H9 (cell line): ENCODE measurements around the gene LRRC23. TPM values are rescaled to one million over a fixed set of nuclear protein-coding genes. Genes with fewer than 3 reads are reported as not detected.
A peak's percentile ranks its signal among the peaks of the same experiment; 100 is the strongest.

Source experiments
- DNase-seq: peaks from one replicate; pipeline ENCODE4 v3.0.0-alpha.2; 2017
- H2AFZ ChIP-seq: one replicate; pipeline ENCODE4 v1.6.1; 2013; ENCODE audit warnings: mild to moderate bottlenecking, low read length, control low read depth, moderate library complexity
- H2AK5ac ChIP-seq: 2 replicates; pipeline ENCODE4 v1.6.1; 2013; ENCODE audit warnings: low read length, control low read depth, mixed read lengths; ENCODE audit not compliant: insufficient read length
- H2BK120ac ChIP-seq: one replicate; pipeline ENCODE4 v1.6.1; 2013; ENCODE audit warnings: low read depth, mild to moderate bottlenecking, low read length, control low read depth, inconsistent platforms; ENCODE audit not compliant: poor library complexity, severe bottlenecking
- H2BK12ac ChIP-seq: 2 replicates; pipeline ENCODE4 v1.6.1; 2013; ENCODE audit warnings: low read length, control low read depth, mixed read lengths, low read depth; ENCODE audit not compliant: insufficient read length
- H2BK15ac ChIP-seq: 2 replicates; pipeline ENCODE4 v1.6.1; 2013; ENCODE audit warnings: low read depth, low read length, control low read depth
- H2BK20ac ChIP-seq: one replicate; pipeline ENCODE4 v1.6.1; 2013; ENCODE audit warnings: low read depth, mild to moderate bottlenecking, low read length, control low read depth, inconsistent platforms; ENCODE audit not compliant: poor library complexity, severe bottlenecking
- H2BK5ac ChIP-seq: 2 replicates; pipeline ENCODE4 v1.6.1; 2013; ENCODE audit warnings: low read length, control low read depth, mixed read lengths; ENCODE audit not compliant: insufficient read length
- H3K14ac ChIP-seq: 2 replicates; pipeline ENCODE4 v1.6.1; 2013; ENCODE audit warnings: low read length, control low read depth; ENCODE audit not compliant: insufficient read depth
- H3K18ac ChIP-seq: 2 replicates; pipeline ENCODE4 v1.6.1; 2013; ENCODE audit warnings: low read depth, mild to moderate bottlenecking, mixed read lengths, low read length, control low read depth; ENCODE audit not compliant: insufficient read length
- H3K23ac ChIP-seq: 2 replicates; pipeline ENCODE4 v1.6.1; 2013; ENCODE audit warnings: low read length, control low read depth, mixed read lengths, low read depth; ENCODE audit not compliant: insufficient read length
- H3K23me2 ChIP-seq: 2 replicates; pipeline ENCODE4 v1.6.1; 2013; ENCODE audit warnings: low read depth, mild to moderate bottlenecking, mixed read lengths, low read length, control low read depth; ENCODE audit not compliant: insufficient read length, poor library complexity, severe bottlenecking
- H3K27ac ChIP-seq: 2 replicates; pipeline ENCODE4 v1.5.1; 2013; ENCODE audit warnings: low read length, control low read depth, mixed read lengths, low read depth; ENCODE audit not compliant: insufficient read length
- H3K27me3 ChIP-seq: 2 replicates; pipeline ENCODE4 v1.6.1; 2013; ENCODE audit warnings: low read length, control low read depth, inconsistent platforms; ENCODE audit not compliant: insufficient read depth
- H3K4ac ChIP-seq: 2 replicates; pipeline ENCODE4 v1.6.1; 2013; ENCODE audit warnings: low read depth, mild to moderate bottlenecking, control low read depth, inconsistent platforms, low read length, moderate library complexity
- H3K4me1 ChIP-seq: 2 replicates; pipeline ENCODE4 v1.6.1; 2013; ENCODE audit warnings: low read length, control low read depth, inconsistent platforms; ENCODE audit not compliant: insufficient read depth
- H3K4me2 ChIP-seq: 2 replicates; pipeline ENCODE4 v1.6.1; 2013; ENCODE audit warnings: low read length, control low read depth, mixed read lengths; ENCODE audit not compliant: insufficient read length, insufficient read depth
- H3K56ac ChIP-seq: 2 replicates; pipeline ENCODE4 v1.6.1; 2013; ENCODE audit warnings: low read depth, mild to moderate bottlenecking, mixed read lengths, low read length, control low read depth; ENCODE audit not compliant: insufficient read length
- H3K79me1 ChIP-seq: 2 replicates; pipeline ENCODE4 v1.6.1; 2013; ENCODE audit warnings: low read depth, mild to moderate bottlenecking, moderate library complexity, low read length, control low read depth, inconsistent platforms; ENCODE audit not compliant: insufficient read depth, poor library complexity, severe bottlenecking
- H3K79me2 ChIP-seq: 2 replicates; pipeline ENCODE4 v1.6.1; 2013; ENCODE audit warnings: low read length, control low read depth, inconsistent platforms; ENCODE audit not compliant: insufficient read depth
- H3K9ac ChIP-seq: 2 replicates; pipeline ENCODE4 v1.6.1; 2013; ENCODE audit warnings: low read length, control low read depth, mixed read lengths; ENCODE audit not compliant: insufficient read length; ENCODE audit errors: extremely low read depth
- H3K9me3 ChIP-seq: one replicate; pipeline ENCODE4 v1.6.1; 2013; ENCODE audit warnings: low read depth, low read length, inconsistent platforms; ENCODE audit not compliant: control insufficient read depth
- H3T11ph ChIP-seq: one replicate; pipeline ENCODE4 v1.6.1; 2013; ENCODE audit warnings: mild to moderate bottlenecking, low read length, control low read depth, inconsistent platforms
- H4K20me1 ChIP-seq: one replicate; pipeline ENCODE4 v1.6.1; 2013; ENCODE audit not compliant: control insufficient read depth, insufficient read length, insufficient read depth
- H4K5ac ChIP-seq: 2 replicates; pipeline ENCODE4 v1.6.1; 2013; ENCODE audit warnings: low read depth, mild to moderate bottlenecking, mixed read lengths, low read length, control low read depth; ENCODE audit not compliant: insufficient read length
- H4K8ac ChIP-seq: replicated peaks from 2 replicates; pipeline ENCODE4 v1.6.1; 2013; ENCODE audit warnings: low read length, control low read depth, mixed read lengths, low read depth; ENCODE audit not compliant: insufficient read length
- H4K91ac ChIP-seq: 2 replicates; pipeline ENCODE4 v1.6.1; 2013; ENCODE audit warnings: low read depth, mild to moderate bottlenecking, moderate library complexity, mixed read lengths, low read length, control low read depth; ENCODE audit not compliant: insufficient read length
- H3K27ac Mint-ChIP-seq, 3 experiments: 2 replicates in 2 of 3; 3 replicates in 1 of 3; pipeline ENCODE4 v1.8.0; 2020 to 2021; ENCODE audit warnings: mixed read lengths in 3 of 3, mild to moderate bottlenecking in 1 of 3, moderate library complexity in 1 of 3
- H3K27me3 Mint-ChIP-seq: 2 replicates; pipeline ENCODE4 v1.8.0; 2021; ENCODE audit warnings: low read depth, mild to moderate bottlenecking, moderate library complexity, mixed read lengths
- H3K36me3 Mint-ChIP-seq, 3 experiments: 2 replicates in 2 of 3; 3 replicates in 1 of 3; pipeline ENCODE4 v1.8.0; 2020 to 2021; ENCODE audit warnings: low read depth in 3 of 3, mixed read lengths in 3 of 3; ENCODE audit not compliant: insufficient read depth in 1 of 3
- H3K4me1 Mint-ChIP-seq, 2 experiments: 2 replicates each; pipeline ENCODE4 v1.8.0; 2020; ENCODE audit warnings: mixed read lengths in 2 of 2
- H3K4me3 Mint-ChIP-seq, 2 experiments: 2 replicates in 1 of 2; 3 replicates in 1 of 2; pipeline ENCODE4 v1.8.0; 2020 to 2021; ENCODE audit warnings: mild to moderate bottlenecking in 2 of 2, mixed read lengths in 2 of 2, moderate library complexity in 1 of 2
- H3K9me3 Mint-ChIP-seq, 2 experiments: 2 replicates in 1 of 2; 3 replicates in 1 of 2; pipeline ENCODE4 v1.8.0; 2020; ENCODE audit warnings: mild to moderate bottlenecking in 2 of 2, mixed read lengths in 2 of 2, moderate library complexity in 1 of 2
- WGBS: extraction: QIAGEN DNeasy Blood & Tissue Kit; methylation state at CpG from one replicate; pipeline ENCODE4 v1.1.7; 2013; ENCODE audit warnings: missing lambda C conversion rate, low lambda C conversion rate, mixed read lengths; ENCODE audit not compliant: insufficient read length; ENCODE audit errors: extremely low coverage; 5-methylcytosine and 5-hydroxymethylcytosine counted together
- total RNA-seq: library from RNA; stranded (reverse); gene quantifications from 2 replicates; pipeline ENCODE4 v1.2.1, GENCODE V29; 2021
- TF ChIP-seq, protein P1 (sequence below): fragments of 200-600 bp; sonication (generic); conservative IDR thresholded peaks from 3 replicates; pipeline ENCODE4 v1.8.0; 2021; ENCODE audit warnings: antibody characterized with exemption, mild to moderate bottlenecking

Gene LRRC23
- total RNA-seq, 1 experiment from 2014 or later = 2.1 TPM

DNA sequence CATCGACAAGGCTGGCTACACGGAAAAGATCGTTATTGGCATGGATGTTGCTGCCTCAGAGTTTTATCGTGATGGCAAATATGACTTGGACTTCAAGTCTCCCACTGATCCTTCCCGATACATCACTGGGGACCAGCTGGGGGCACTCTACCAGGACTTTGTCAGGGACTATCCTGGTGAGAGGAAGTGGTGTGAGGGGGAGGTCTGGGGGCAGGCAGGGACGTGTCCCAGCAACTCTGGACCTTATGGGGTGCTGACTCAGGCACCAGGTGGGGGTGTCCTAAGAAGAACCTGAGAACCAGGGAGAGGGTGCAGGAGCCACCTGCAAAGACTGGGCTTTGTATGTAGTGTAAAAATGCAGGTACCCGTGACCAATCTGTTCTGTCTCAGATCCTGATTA, 15.0 kb downstream of the LRRC23 start:
- no peak overlapping the region for H2AK5ac ChIP-seq
- peaks cover 32 to 43% of the 10 kb centered on the region in 2 experiments for H3K4me1 Mint-ChIP-seq

More for the DNA sequence above, 15.0 kb downstream of the LRRC23 start:
- H3K4me2 ChIP-seq = no peak overlapping the region
- no peaks in the 10 kb centered on the region for H3K79me2 ChIP-seq
- no peak overlapping the region for H3K56ac ChIP-seq
- no peak overlapping the region for H4K91ac ChIP-seq
- H3T11ph ChIP-seq = no peak overlapping the region
- H2BK20ac ChIP-seq = no peak overlapping the region
- Mint-ChIP-seq H3K36me3 (peaks cover 34 to 70% (median 69%) of the 10 kb centered on the region in 3 experiments), H3K4me3 (no peak overlapping the region), H3K9me3 (no peaks in the 10 kb centered on the region), H3K27ac (peak overlapping the region; percentile 2 to 88 (median 36); a peak in 3 of 7 replicates), H3K27me3 (peaks cover 2% of the 10 kb centered on the region; the same call in 1 of the 2 replicates)
- no peak overlapping the region for H2BK15ac ChIP-seq
- H3K14ac ChIP-seq = no peak overlapping the region
- no peak overlapping the region for H3K9ac ChIP-seq
- TF ChIP-seq, protein P1, sequence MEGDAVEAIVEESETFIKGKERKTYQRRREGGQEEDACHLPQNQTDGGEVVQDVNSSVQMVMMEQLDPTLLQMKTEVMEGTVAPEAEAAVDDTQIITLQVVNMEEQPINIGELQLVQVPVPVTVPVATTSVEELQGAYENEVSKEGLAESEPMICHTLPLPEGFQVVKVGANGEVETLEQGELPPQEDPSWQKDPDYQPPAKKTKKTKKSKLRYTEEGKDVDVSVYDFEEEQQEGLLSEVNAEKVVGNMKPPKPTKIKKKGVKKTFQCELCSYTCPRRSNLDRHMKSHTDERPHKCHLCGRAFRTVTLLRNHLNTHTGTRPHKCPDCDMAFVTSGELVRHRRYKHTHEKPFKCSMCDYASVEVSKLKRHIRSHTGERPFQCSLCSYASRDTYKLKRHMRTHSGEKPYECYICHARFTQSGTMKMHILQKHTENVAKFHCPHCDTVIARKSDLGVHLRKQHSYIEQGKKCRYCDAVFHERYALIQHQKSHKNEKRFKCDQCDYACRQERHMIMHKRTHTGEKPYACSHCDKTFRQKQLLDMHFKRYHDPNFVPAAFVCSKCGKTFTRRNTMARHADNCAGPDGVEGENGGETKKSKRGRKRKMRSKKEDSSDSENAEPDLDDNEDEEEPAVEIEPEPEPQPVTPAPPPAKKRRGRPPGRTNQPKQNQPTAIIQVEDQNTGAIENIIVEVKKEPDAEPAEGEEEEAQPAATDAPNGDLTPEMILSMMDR = peak; percentile 28; the same call in 2 of the 3 replicates
- H2BK120ac ChIP-seq = no peak overlapping the region
- no peak overlapping the region for H2BK5ac ChIP-seq
- peaks cover 1% of the 10 kb centered on the region; the same call in 1 of the 2 replicates for H3K4me1 ChIP-seq
- no peaks in the 10 kb centered on the region for H3K27me3 ChIP-seq
- DNase-seq = no peak
- no peaks in the 10 kb centered on the region for H3K9me3 ChIP-seq
- H2AFZ ChIP-seq = no peak overlapping the region
- H3K27ac ChIP-seq = no peak overlapping the region
- H3K4ac ChIP-seq = no peak overlapping the region
- no peaks in the 10 kb centered on the region for H4K20me1 ChIP-seq
- no peak overlapping the region for H4K5ac ChIP-seq
- whole genome bisulfite sequencing = no CpG with 5 or more reads among the region's 7 CpGs
- H3K23ac ChIP-seq = no peak overlapping the region
- peaks cover 6% of the 10 kb centered on the region for H3K79me1 ChIP-seq
- H3K23me2 ChIP-seq = peaks cover 9% of the 10 kb centered on the region
- no peak overlapping the region for H2BK12ac ChIP-seq
- no peak overlapping the region for H4K8ac ChIP-seq
- H3K18ac ChIP-seq = no peak overlapping the region
